Esophagus muscularis mucosa (tissue), 4 donors: Measurements from ENCODE around the gene RNF183. TPM values are rescaled to one million over a fixed set of nuclear protein-coding genes. Genes with fewer than 3 reads are reported as not detected.

Experiments used
- DNase-seq: peaks from one replicate; pipeline ENCODE4 v3.0.0-alpha.2; 2017; ENCODE audit errors: extremely low spot score
- H3K27ac ChIP-seq, 4 donors: fragments of 200-600 bp; sonication (generic); replicated peaks in 1 of 4; 1 replicate in 3 of 4; 2 replicates in 1 of 4; pipeline ENCODE4 v1.5.1; 2016 to 2019; ENCODE audit warnings: mild to moderate bottlenecking in 1 of 4
- H3K27me3 ChIP-seq, 4 donors: fragments of 200-600 bp; sonication (generic); one replicate each; pipeline versions ENCODE4 v1.5.1 to v1.6.0; 2016 to 2019
- H3K36me3 ChIP-seq, 4 donors: fragments of 200-600 bp; sonication (generic); one replicate each; pipeline ENCODE4 v1.5.1; 2016 to 2019
- H3K4me1 ChIP-seq, 4 donors: fragments of 200-600 bp; sonication (generic); one replicate each; pipeline ENCODE4 v1.5.1; 2016 to 2019
- H3K4me3 ChIP-seq, 4 donors: fragments of 200-600 bp; sonication (generic); 1 replicate in 2 of 4; 2 replicates in 2 of 4; pipeline ENCODE4 v1.5.1; 2016 to 2019; ENCODE audit warnings: mild to moderate bottlenecking in 4 of 4, moderate library complexity in 1 of 4
- H3K9me3 ChIP-seq, 4 donors: fragments of 200-600 bp; sonication (generic); 1 replicate in 3 of 4; 2 replicates in 1 of 4; pipeline ENCODE4 v1.5.1; 2016 to 2019
- CTCF ChIP-seq, 3 experiments: fragments of 200-600 bp in 2 of 3; fragments of 450-650 bp in 1 of 3; sonication (generic) in 2 of 3; IDR thresholded peaks; one replicate each; pipeline ENCODE4 v1.5.1; 2017 to 2019; ENCODE audit warnings: antibody characterized with exemption in 3 of 3, mild to moderate bottlenecking in 2 of 3, moderate library complexity in 1 of 3
- EP300 ChIP-seq: sonication (generic); formaldehyde crosslinking; IDR thresholded peaks from one replicate; pipeline ENCODE4 v1.6.1; 2017; ENCODE audit warnings: antibody characterized with exemption
- POLR2A ChIP-seq: fragments of 450-650 bp; IDR thresholded peaks from one replicate; pipeline ENCODE4 v1.6.1; 2017; ENCODE audit warnings: antibody characterized with exemption, moderate library complexity, mild to moderate bottlenecking, low read depth
- POLR2AphosphoS5 ChIP-seq, 2 donors: sonication (generic); formaldehyde crosslinking; IDR thresholded peaks; one replicate each; pipeline ENCODE4 v1.6.1; 2017; ENCODE audit warnings: antibody characterized with exemption in 2 of 2
- WGBS: methylation state at CpG from one replicate; pipeline ENCODE4 v1.1.5; 2018; 5-methylcytosine and 5-hydroxymethylcytosine counted together
- intact Hi-C: fragments of 100-400 bp; cut with DNase I; formaldehyde crosslinking; loops from one replicate; pipeline ENCODE4 v1.15.1; 2023
- total RNA-seq, 4 donors: library from RNA; depleted of rRNA; stranded (reverse); fragments of >200 nt; gene quantifications; one replicate each; pipeline versions ENCODE4 v1.1.0 to v1.2.1, GENCODE V29; 2016

RNF183 gene
- total RNA-seq, 4 donors from 2014 or later = not detected

GRCh38 chr9:113290052-113290607 is 13.0 kb downstream of the RNF183 start:
- intact Hi-C loops = no loop called here

GRCh38 chr9:113289091-113289490 is 14.1 kb downstream of the RNF183 start:
- no peaks in the 10 kb centered on the region for H3K27me3 ChIP-seq
- 84% methylated on average over 2 of the region's 2 CpGs for WGBS
- H3K4me3 ChIP-seq = no peak overlapping the region
- H3K27ac ChIP-seq = no peak overlapping the region
- no peak for TF ChIP-seq EP300
- TF ChIP-seq CTCF (IDR thresholded peaks at IDR 0.05) = no peak
- TF ChIP-seq POLR2A = no peak
- TF ChIP-seq POLR2AphosphoS5 (IDR thresholded peaks at IDR 0.05) = no peak
- H3K4me1 ChIP-seq = no peaks in the 10 kb centered on the region
- intact Hi-C loops = no loop called here
- no peaks in the 10 kb centered on the region for H3K9me3 ChIP-seq
- H3K36me3 ChIP-seq = peaks cover 80 to 99% (median 92%) of the 10 kb centered on the region in 4 donors
- no peak for DNase-seq

More at GRCh38 chr9:113290052-113290607, 13.0 kb downstream of the RNF183 start:
- no peak for DNase-seq
- Histone ChIP-seq H3K27me3 (no peaks in the 10 kb centered on the region), H3K9me3 (no peaks in the 10 kb centered on the region), H3K27ac (no peak overlapping the region), H3K4me3 (no peak overlapping the region), H3K4me1 (no peaks in the 10 kb centered on the region), H3K36me3 (peaks cover 69 to 91% (median 81%) of the 10 kb centered on the region in 4 donors)
- 93% methylated on average over 6 of the region's 6 CpGs for WGBS
- no peak for TF ChIP-seq POLR2AphosphoS5 (IDR thresholded peaks at IDR 0.05)
- no peak for TF ChIP-seq POLR2A
- no peak for TF ChIP-seq EP300
- no peak for TF ChIP-seq CTCF (IDR thresholded peaks at IDR 0.05)

- intact Hi-C loops = no loop called here
- peaks cover 65 to 98% (median 85%) of the 10 kb centered on the region in 4 donors for H3K36me3 ChIP-seq
- WGBS = over 99% methylated on average over 4 of the region's 4 CpGs
Measured at GRCh38 chr9:113281356-113281755, 21.8 kb downstream of the RNF183 start.

GRCh38 chr9:113278840-113279239 is 24.3 kb downstream of the RNF183 start:
- Histone ChIP-seq H3K36me3 (peaks cover 41 to 73% (median 62%) of the 10 kb centered on the region in 4 donors), H3K4me1 (peaks cover 24 to 37% (median 32%) of the 10 kb centered on the region in 4 donors), H3K4me3 (no peak overlapping the region), H3K9me3 (no peaks in the 10 kb centered on the region), H3K27ac (no peak overlapping the region), H3K27me3 (no peaks in the 10 kb centered on the region)
- DNase-seq = no peak
- TF ChIP-seq POLR2AphosphoS5 (IDR thresholded peaks at IDR 0.05) (no peak), POLR2A (no peak), EP300 (no peak), CTCF (IDR thresholded peaks at IDR 0.05) (no peak)
- WGBS = 92% methylated on average over 4 of the region's 4 CpGs
- intact Hi-C loops = no loop called here

More at GRCh38 chr9:113281356-113281755, 21.8 kb downstream of the RNF183 start:
- H3K4me3 ChIP-seq = no peak overlapping the region
- H3K27me3 ChIP-seq = no peaks in the 10 kb centered on the region
- no peak for DNase-seq
- TF ChIP-seq CTCF (IDR thresholded peaks at IDR 0.05) (no peak), POLR2A (no peak), POLR2AphosphoS5 (IDR thresholded peaks at IDR 0.05) (no peak), EP300 (no peak)
- H3K4me1 ChIP-seq = peaks cover 10 to 21% (median 19%) of the 10 kb centered on the region in 4 donors
- no peak overlapping the region for H3K27ac ChIP-seq
- no peaks in the 10 kb centered on the region for H3K9me3 ChIP-seq
